Peyer's patch (tissue), 4 donors: ENCODE measurements around the gene MC4R. TPM values are rescaled to one million over a fixed set of nuclear protein-coding genes. Genes with fewer than 3 reads are reported as not detected.

Experiments
- DNase-seq, 3 donors: peaks; one replicate each; pipeline ENCODE4 v3.0.0-alpha.2; 2017 to 2019
- H3K27ac ChIP-seq, 4 donors: fragments of 200-600 bp; sonication (generic); one replicate each; pipeline ENCODE4 v1.5.1; 2016 to 2019
- H3K27me3 ChIP-seq, 2 donors: fragments of 200-600 bp; sonication (generic); one replicate each; pipeline ENCODE4 v1.5.1; 2019
- H3K36me3 ChIP-seq, 3 donors: fragments of 200-600 bp; sonication (generic); one replicate each; pipeline ENCODE4 v1.5.1; 2016 to 2019
- H3K4me1 ChIP-seq, 4 donors: fragments of 200-600 bp; sonication (generic); one replicate each; pipeline ENCODE4 v1.5.1; 2016 to 2019
- H3K4me3 ChIP-seq, 4 donors: fragments of 200-600 bp; sonication (generic); 1 replicate in 3 of 4; 2 replicates in 1 of 4; pipeline ENCODE4 v1.5.1; 2016 to 2019; ENCODE audit warnings: mild to moderate bottlenecking in 1 of 4
- H3K9me3 ChIP-seq, 4 donors: fragments of 200-600 bp; sonication (generic); one replicate each; pipeline ENCODE4 v1.5.1; 2016 to 2019; ENCODE audit warnings: mild to moderate bottlenecking in 1 of 4
- CTCF ChIP-seq, 6 experiments: fragments of 450-650 bp in 4 of 6; fragments of 200-600 bp in 2 of 6; sonication (generic) in 1 of 6; IDR thresholded peaks; one replicate each; pipeline ENCODE4 v1.5.1; 2017 to 2019; ENCODE audit warnings: antibody characterized with exemption in 6 of 6, mild to moderate bottlenecking in 3 of 6, moderate library complexity in 1 of 6
- POLR2A ChIP-seq, 2 donors: fragments of 450-650 bp; IDR thresholded peaks; one replicate each; pipeline ENCODE4 v1.5.1; 2017; ENCODE audit warnings: antibody characterized with exemption in 2 of 2, mild to moderate bottlenecking in 2 of 2, moderate library complexity in 2 of 2
- total RNA-seq, 4 donors: library from RNA; depleted of rRNA; stranded (reverse); fragments of >200 nt; gene quantifications; one replicate each; pipeline ENCODE4 v1.1.0, GENCODE V29; 2016

Gene MC4R
- total RNA-seq, 4 donors from 2014 or later: not detected

- DNase-seq: no peak
- Histone ChIP-seq H3K27ac (no peak overlapping the region), H3K9me3 (no peaks in the 10 kb centered on the region), H3K4me1 (no peaks in the 10 kb centered on the region), H3K36me3 (no peaks in the 10 kb centered on the region), H3K4me3 (no peak overlapping the region), H3K27me3 (no peaks in the 10 kb centered on the region)
- no peak for TF ChIP-seq POLR2A (IDR thresholded peaks at IDR 0.05)
- TF ChIP-seq CTCF (IDR thresholded peaks at IDR 0.05): no peak
Measured at GRCh38 chr18:60322591-60322990, 50.0 kb downstream of the MC4R start.
